WTC11 (cell line): ENCODE measurements around the gene YPEL4.
A peak's percentile ranks its signal among the peaks of the same experiment; 100 is the strongest.

Experiments used
- CREM ChIP-seq: sonication (generic); formaldehyde crosslinking; IDR thresholded peaks from 2 replicates; pipeline ENCODE4 v1.8.1; 2022; ENCODE audit warnings: mild to moderate bottlenecking, missing genetic modification reagents, moderate library complexity
- ESRRA ChIP-seq: sonication (generic); formaldehyde crosslinking; IDR thresholded peaks from 2 replicates; pipeline ENCODE4 v1.8.1; 2022; ENCODE audit warnings: mild to moderate bottlenecking, missing genetic modification reagents, borderline replicate concordance
- FOXJ3 ChIP-seq: sonication (generic); formaldehyde crosslinking; IDR thresholded peaks from 2 replicates; pipeline ENCODE4 v1.9.0; 2021; ENCODE audit warnings: missing genetic modification reagents, mild to moderate bottlenecking, borderline replicate concordance
- GABPB1 ChIP-seq: sonication (generic); formaldehyde crosslinking; IDR thresholded peaks from 2 replicates; pipeline ENCODE4 v1.8.1; 2023; ENCODE audit warnings: mild to moderate bottlenecking, missing genetic modification reagents
- MXD4 ChIP-seq: fragments of 250-450 bp; sonication (Bioruptor Pico); IDR thresholded peaks from 2 replicates; pipeline ENCODE4 v1.8.0; 2021; ENCODE audit warnings: mild to moderate bottlenecking, moderate library complexity, borderline replicate concordance
- TEAD4 ChIP-seq: sonication (generic); formaldehyde crosslinking; IDR thresholded peaks from 2 replicates; pipeline ENCODE4 v1.8.0; 2022; ENCODE audit warnings: mild to moderate bottlenecking, missing genetic modification reagents
- ZNF121 ChIP-seq: sonication (generic); formaldehyde crosslinking; IDR thresholded peaks from 2 replicates; pipeline ENCODE4 v1.8.0; 2023; ENCODE audit warnings: missing genetic modification reagents
- ZNF232 ChIP-seq: sonication (generic); formaldehyde crosslinking; IDR thresholded peaks from 2 replicates; pipeline ENCODE4 v1.8.0; 2022; ENCODE audit warnings: mild to moderate bottlenecking, missing genetic modification reagents
- TF ChIP-seq, protein P1 (sequence below): fragments of 200-600 bp; IDR thresholded peaks from 2 replicates; pipeline ENCODE4 v1.8.0; 2022; ENCODE audit warnings: antibody characterized with exemption
- TF ChIP-seq, protein P2 (sequence below): sonication (generic); formaldehyde crosslinking; IDR thresholded peaks from 2 replicates; pipeline ENCODE4 v1.8.0; 2022; ENCODE audit warnings: mild to moderate bottlenecking, missing genetic modification reagents

DNA sequence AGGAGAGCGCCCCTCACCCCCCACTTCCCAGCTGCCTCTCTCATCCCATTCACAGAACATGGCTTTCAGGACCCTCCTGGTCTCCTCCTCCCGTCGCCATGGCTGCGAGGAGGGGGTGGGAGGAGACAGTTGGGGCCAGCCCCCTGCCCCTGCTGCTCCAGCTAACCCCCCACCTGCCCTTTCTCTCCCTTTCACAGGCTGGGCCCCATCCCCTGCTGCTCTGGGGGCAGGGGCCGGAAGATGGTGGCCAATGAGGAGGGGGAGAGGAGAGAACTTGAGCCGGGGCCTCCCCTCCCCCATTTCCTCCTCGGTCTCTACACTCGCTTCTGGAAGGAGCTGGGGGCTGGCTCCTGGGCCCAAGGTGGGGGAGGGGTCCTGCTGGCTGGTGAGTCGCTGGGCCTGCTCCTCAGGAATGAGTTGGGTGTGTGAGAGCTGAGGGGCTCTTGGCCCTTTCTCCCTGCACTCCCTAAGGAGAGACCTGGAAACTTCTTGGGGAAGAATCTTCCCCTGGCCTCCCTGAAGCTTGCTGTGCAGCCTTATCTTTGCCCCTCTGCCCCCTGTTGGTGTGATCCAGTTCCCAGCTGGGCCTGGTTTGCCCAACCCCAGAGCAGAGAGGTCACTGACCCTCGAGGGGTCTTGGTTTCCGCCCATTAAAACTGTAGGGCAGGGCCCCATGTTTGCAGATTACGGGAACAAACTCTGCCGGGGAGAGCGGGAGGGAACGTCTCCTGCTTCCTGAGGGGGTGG, 10.2 kb downstream of the YPEL4 start:
- TF ChIP-seq FOXJ3 (peak; percentile 86; the same call in 1 of the 2 replicates), ZNF121 (CRISPR knock-in tag) (no peak), GABPB1 (CRISPR knock-in tag) (no peak), ZNF232 (CRISPR knock-in tag) (0 out of 2 replicates have a peak, but pooled peaks have one; percentile 16), CREM (no peak), TEAD4 (CRISPR knock-in tag) (no peak; the same call in 1 of the 2 replicates), MXD4 (CRISPR knock-in tag) (no peak), ESRRA (no peak)
- TF ChIP-seq, protein P1, sequence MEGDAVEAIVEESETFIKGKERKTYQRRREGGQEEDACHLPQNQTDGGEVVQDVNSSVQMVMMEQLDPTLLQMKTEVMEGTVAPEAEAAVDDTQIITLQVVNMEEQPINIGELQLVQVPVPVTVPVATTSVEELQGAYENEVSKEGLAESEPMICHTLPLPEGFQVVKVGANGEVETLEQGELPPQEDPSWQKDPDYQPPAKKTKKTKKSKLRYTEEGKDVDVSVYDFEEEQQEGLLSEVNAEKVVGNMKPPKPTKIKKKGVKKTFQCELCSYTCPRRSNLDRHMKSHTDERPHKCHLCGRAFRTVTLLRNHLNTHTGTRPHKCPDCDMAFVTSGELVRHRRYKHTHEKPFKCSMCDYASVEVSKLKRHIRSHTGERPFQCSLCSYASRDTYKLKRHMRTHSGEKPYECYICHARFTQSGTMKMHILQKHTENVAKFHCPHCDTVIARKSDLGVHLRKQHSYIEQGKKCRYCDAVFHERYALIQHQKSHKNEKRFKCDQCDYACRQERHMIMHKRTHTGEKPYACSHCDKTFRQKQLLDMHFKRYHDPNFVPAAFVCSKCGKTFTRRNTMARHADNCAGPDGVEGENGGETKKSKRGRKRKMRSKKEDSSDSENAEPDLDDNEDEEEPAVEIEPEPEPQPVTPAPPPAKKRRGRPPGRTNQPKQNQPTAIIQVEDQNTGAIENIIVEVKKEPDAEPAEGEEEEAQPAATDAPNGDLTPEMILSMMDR, result no peak
- TF ChIP-seq, protein P2, sequence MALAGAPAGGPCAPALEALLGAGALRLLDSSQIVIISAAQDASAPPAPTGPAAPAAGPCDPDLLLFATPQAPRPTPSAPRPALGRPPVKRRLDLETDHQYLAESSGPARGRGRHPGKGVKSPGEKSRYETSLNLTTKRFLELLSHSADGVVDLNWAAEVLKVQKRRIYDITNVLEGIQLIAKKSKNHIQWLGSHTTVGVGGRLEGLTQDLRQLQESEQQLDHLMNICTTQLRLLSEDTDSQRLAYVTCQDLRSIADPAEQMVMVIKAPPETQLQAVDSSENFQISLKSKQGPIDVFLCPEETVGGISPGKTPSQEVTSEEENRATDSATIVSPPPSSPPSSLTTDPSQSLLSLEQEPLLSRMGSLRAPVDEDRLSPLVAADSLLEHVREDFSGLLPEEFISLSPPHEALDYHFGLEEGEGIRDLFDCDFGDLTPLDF (CRISPR knock-in tag), result no peak
